K562 (cell line): Measurements from ENCODE around the gene LYPD4. TPM values are rescaled to one million over a fixed set of nuclear protein-coding genes. Genes with fewer than 3 reads are reported as not detected.

Experiments used
- CAMTA2 ChIP-seq: fragments of 250-450 bp; sonication (Bioruptor Pico); conservative IDR thresholded peaks from 2 replicates; pipeline ENCODE4 v1.5.1; 2022
- CBX1 ChIP-seq: sonication (generic); IDR thresholded peaks from 2 replicates; pipeline ENCODE4 v1.6.1; 2016; ENCODE audit warnings: antibody characterized with exemption, low read depth, mild to moderate bottlenecking
- CHD1 ChIP-seq: fragments of 200-600 bp; sonication (generic); IDR thresholded peaks from one replicate; pipeline ENCODE4 v1.6.1; 2012; ENCODE audit warnings: mild to moderate bottlenecking, moderate library complexity, low read length, inconsistent platforms
- ERF ChIP-seq: fragments of 450-650 bp; formaldehyde crosslinking; IDR thresholded peaks from 2 replicates; pipeline ENCODE4 v1.4.0; 2020; ENCODE audit warnings: mild to moderate bottlenecking, mixed read lengths
- JUNB ChIP-seq: fragments of 450-650 bp; formaldehyde crosslinking; conservative IDR thresholded peaks from 2 replicates; pipeline ENCODE4 v1.4.0; 2020; ENCODE audit warnings: mild to moderate bottlenecking
- NUFIP1 ChIP-seq: fragments of 450-650 bp; IDR thresholded peaks from 2 replicates; pipeline ENCODE4 v1.6.1; 2018; ENCODE audit not compliant: partially characterized antibody
- PML ChIP-seq: IDR thresholded peaks from 2 replicates; pipeline ENCODE4 v1.6.1; 2012; ENCODE audit warnings: low read length, inconsistent platforms
- RNF2 ChIP-seq: sonication (generic); IDR thresholded peaks from 2 replicates; pipeline ENCODE4 v1.6.1; 2016
- ZNF347 ChIP-seq: fragments of 450-650 bp; formaldehyde crosslinking; IDR thresholded peaks from 2 replicates; pipeline ENCODE4 v1.4.0; 2020; ENCODE audit warnings: low read depth, mild to moderate bottlenecking, moderate library complexity
- ZNF75A ChIP-seq: fragments of 450-650 bp; formaldehyde crosslinking; IDR thresholded peaks from 2 replicates; pipeline ENCODE4 v1.4.0; 2020; ENCODE audit warnings: mild to moderate bottlenecking
- polyA plus RNA-seq, 8 experiments: library from polyadenylated mRNA; depleted of rRNA in 4 of 8; stranded (reverse) in 5 of 8; unstranded in 3 of 8; fragments of >200 nt; fragmentation: Nextera tagmentation in 2 of 8; fragmentation: Illumina TruSeq in 1 of 8; extraction: Ambion mirVana in 2 of 8; extraction: Trizol in 1 of 8; gene quantifications; 2 replicates each; pipeline versions ENCODE4 v1.2.1 to v1.2.3, GENCODE V29; 2011 to 2014; ENCODE audit warnings: inconsistent platforms in 1 of 8, missing spikeins in 1 of 8
- total RNA-seq, 7 experiments: library from RNA; depleted of rRNA in 6 of 7; stranded (reverse); fragments of >200 nt in 6 of 7; fragmentation: Illumina TruSeq in 2 of 7; extraction: Trizol in 2 of 7; gene quantifications; 2 replicates each; pipeline versions ENCODE4 v1.2.1 to v1.2.3, GENCODE V29; 2011 to 2021; ENCODE audit warnings: low replicate concordance in 1 of 7
- TF ChIP-seq, protein P1 (sequence below): IDR thresholded peaks from 2 replicates; pipeline ENCODE4 v1.6.1; 2016; ENCODE audit warnings: missing genetic modification characterization, missing compliant biosample characterization
- TF ChIP-seq, protein P2 (sequence below), 2 experiments: fragments of 450-650 bp in 1 of 2; IDR thresholded peaks; 2 replicates each; pipeline ENCODE4 v1.6.1; 2011 to 2017; ENCODE audit warnings: low read depth in 2 of 2, antibody characterized with exemption in 1 of 2, borderline replicate concordance in 1 of 2, low read length in 1 of 2, mild to moderate bottlenecking in 1 of 2, mixed read lengths in 1 of 2; ENCODE audit not compliant: control insufficient read depth in 1 of 2
- TF ChIP-seq, protein P3 (sequence below): fragments of 450-650 bp; IDR thresholded peaks from 2 replicates; pipeline ENCODE4 v1.7.1; 2018; ENCODE audit warnings: mild to moderate bottlenecking, low read depth; ENCODE audit not compliant: partially characterized antibody
- TF ChIP-seq, protein P4 (sequence below): fragments of 250-450 bp; sonication (Bioruptor Pico); IDR thresholded peaks from 2 replicates; pipeline ENCODE4 v1.5.0; 2020; ENCODE audit warnings: mild to moderate bottlenecking, borderline replicate concordance
- TF ChIP-seq, protein P5 (sequence below): fragments of 450-650 bp; IDR thresholded peaks from 2 replicates; pipeline ENCODE4 v1.6.1; 2017; ENCODE audit warnings: antibody characterized with exemption

LYPD4 gene
- total and polyA plus RNA-seq, 9 of the 15 experiments (the other 6 are each of a cell fraction or from before 2014, with no cell fraction given): 0.11 TPM; not detected in 8

DNA sequence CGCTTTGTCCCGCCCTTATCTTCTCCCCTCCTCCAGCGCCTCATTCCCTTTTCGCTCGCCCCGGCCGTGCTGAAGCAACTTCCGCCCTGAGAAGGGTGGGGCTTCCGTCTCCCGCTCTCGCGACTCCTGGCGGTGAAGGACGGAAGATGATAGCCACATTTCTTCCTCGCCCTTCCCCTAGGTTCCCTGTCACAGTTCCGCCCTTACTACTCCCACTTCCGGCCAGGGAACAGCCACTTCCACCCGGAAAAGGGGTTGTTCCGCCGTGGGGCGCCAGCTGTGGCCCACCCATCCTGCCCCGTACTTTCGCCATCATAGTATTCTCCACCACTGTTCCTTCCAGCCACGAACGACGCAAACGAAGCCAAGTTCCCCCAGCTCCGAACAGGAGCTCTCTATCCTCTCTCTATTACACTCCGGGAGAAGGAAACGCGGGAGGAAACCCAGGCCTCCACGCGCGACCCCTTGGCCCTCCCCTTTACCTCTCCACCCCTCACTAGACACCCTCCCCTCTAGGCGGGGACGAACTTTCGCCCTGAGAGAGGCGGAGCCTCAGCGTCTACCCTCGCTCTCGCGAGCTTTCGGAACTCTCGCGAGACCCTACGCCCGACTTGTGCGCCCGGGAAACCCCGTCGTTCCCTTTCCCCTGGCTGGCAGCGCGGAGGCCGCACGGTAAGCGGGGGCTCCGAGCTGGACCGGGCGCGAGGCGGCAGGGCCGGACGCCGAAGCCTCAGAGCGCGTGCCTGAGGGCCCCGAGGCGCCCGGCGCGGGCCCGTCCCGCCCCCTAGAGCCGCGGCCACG lies 15.3 kb upstream of the LYPD4 start, which contains the start of gene RPS19 (continued):
- TF ChIP-seq, protein P1, sequence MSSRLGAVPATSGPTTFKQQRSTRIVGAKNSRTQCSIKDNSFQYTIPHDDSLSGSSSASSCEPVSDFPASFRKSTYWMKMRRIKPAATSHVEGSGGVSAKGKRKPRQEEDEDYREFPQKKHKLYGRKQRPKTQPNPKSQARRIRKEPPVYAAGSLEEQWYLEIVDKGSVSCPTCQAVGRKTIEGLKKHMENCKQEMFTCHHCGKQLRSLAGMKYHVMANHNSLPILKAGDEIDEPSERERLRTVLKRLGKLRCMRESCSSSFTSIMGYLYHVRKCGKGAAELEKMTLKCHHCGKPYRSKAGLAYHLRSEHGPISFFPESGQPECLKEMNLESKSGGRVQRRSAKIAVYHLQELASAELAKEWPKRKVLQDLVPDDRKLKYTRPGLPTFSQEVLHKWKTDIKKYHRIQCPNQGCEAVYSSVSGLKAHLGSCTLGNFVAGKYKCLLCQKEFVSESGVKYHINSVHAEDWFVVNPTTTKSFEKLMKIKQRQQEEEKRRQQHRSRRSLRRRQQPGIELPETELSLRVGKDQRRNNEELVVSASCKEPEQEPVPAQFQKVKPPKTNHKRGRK (tag): no peak
- peak; percentile 84 for TF ChIP-seq PML
- TF ChIP-seq, protein P2, sequence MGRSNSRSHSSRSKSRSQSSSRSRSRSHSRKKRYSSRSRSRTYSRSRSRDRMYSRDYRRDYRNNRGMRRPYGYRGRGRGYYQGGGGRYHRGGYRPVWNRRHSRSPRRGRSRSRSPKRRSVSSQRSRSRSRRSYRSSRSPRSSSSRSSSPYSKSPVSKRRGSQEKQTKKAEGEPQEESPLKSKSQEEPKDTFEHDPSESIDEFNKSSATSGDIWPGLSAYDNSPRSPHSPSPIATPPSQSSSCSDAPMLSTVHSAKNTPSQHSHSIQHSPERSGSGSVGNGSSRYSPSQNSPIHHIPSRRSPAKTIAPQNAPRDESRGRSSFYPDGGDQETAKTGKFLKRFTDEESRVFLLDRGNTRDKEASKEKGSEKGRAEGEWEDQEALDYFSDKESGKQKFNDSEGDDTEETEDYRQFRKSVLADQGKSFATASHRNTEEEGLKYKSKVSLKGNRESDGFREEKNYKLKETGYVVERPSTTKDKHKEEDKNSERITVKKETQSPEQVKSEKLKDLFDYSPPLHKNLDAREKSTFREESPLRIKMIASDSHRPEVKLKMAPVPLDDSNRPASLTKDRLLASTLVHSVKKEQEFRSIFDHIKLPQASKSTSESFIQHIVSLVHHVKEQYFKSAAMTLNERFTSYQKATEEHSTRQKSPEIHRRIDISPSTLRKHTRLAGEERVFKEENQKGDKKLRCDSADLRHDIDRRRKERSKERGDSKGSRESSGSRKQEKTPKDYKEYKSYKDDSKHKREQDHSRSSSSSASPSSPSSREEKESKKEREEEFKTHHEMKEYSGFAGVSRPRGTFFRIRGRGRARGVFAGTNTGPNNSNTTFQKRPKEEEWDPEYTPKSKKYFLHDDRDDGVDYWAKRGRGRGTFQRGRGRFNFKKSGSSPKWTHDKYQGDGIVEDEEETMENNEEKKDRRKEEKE (IDR thresholded peaks at IDR 0.05; ENCODE audit: borderline replicate concordance in 1 of 2, control insufficient read depth in 1 of 2, low read depth in 2 of 2, low read length in 1 of 2): no peak; a peak in 1 of 4 replicates
- TF ChIP-seq ZNF347 (CRISPR knock-in tag): no peak
- peak; percentile 51; the same call in 1 of the 2 replicates for TF ChIP-seq RNF2
- TF ChIP-seq, protein P3, sequence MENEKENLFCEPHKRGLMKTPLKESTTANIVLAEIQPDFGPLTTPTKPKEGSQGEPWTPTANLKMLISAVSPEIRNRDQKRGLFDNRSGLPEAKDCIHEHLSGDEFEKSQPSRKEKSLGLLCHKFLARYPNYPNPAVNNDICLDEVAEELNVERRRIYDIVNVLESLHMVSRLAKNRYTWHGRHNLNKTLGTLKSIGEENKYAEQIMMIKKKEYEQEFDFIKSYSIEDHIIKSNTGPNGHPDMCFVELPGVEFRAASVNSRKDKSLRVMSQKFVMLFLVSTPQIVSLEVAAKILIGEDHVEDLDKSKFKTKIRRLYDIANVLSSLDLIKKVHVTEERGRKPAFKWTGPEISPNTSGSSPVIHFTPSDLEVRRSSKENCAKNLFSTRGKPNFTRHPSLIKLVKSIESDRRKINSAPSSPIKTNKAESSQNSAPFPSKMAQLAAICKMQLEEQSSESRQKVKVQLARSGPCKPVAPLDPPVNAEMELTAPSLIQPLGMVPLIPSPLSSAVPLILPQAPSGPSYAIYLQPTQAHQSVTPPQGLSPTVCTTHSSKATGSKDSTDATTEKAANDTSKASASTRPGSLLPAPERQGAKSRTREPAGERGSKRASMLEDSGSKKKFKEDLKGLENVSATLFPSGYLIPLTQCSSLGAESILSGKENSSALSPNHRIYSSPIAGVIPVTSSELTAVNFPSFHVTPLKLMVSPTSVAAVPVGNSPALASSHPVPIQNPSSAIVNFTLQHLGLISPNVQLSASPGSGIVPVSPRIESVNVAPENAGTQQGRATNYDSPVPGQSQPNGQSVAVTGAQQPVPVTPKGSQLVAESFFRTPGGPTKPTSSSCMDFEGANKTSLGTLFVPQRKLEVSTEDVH: peak; percentile 100
- no peak for TF ChIP-seq JUNB (CRISPR knock-in tag)
- TF ChIP-seq, protein P4, sequence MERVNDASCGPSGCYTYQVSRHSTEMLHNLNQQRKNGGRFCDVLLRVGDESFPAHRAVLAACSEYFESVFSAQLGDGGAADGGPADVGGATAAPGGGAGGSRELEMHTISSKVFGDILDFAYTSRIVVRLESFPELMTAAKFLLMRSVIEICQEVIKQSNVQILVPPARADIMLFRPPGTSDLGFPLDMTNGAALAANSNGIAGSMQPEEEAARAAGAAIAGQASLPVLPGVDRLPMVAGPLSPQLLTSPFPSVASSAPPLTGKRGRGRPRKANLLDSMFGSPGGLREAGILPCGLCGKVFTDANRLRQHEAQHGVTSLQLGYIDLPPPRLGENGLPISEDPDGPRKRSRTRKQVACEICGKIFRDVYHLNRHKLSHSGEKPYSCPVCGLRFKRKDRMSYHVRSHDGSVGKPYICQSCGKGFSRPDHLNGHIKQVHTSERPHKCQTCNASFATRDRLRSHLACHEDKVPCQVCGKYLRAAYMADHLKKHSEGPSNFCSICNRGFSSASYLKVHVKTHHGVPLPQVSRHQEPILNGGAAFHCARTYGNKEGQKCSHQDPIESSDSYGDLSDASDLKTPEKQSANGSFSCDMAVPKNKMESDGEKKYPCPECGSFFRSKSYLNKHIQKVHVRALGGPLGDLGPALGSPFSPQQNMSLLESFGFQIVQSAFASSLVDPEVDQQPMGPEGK: no peak
- TF ChIP-seq NUFIP1: peak; percentile 44
- TF ChIP-seq ZNF75A (CRISPR knock-in tag): no peak
- TF ChIP-seq ERF (CRISPR knock-in tag): 0 out of 2 replicates have a peak, but pooled peaks have one; percentile 5
- TF ChIP-seq CAMTA2 (CRISPR knock-in tag): peak; percentile 61; the same call in 1 of the 2 replicates
- no peak; the same call in 1 of the 2 replicates for TF ChIP-seq CBX1
- peak; percentile 61 for TF ChIP-seq CHD1
- TF ChIP-seq, protein P5, sequence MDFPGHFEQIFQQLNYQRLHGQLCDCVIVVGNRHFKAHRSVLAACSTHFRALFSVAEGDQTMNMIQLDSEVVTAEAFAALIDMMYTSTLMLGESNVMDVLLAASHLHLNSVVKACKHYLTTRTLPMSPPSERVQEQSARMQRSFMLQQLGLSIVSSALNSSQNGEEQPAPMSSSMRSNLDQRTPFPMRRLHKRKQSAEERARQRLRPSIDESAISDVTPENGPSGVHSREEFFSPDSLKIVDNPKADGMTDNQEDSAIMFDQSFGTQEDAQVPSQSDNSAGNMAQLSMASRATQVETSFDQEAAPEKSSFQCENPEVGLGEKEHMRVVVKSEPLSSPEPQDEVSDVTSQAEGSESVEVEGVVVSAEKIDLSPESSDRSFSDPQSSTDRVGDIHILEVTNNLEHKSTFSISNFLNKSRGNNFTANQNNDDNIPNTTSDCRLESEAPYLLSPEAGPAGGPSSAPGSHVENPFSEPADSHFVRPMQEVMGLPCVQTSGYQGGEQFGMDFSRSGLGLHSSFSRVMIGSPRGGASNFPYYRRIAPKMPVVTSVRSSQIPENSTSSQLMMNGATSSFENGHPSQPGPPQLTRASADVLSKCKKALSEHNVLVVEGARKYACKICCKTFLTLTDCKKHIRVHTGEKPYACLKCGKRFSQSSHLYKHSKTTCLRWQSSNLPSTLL: no peak
